Right ventricle myocardium superior (tissue), 1 donor: ENCODE results near the gene C8G. TPM values are rescaled to one million over a fixed set of nuclear protein-coding genes. Genes with fewer than 3 reads are reported as not detected.

Experiments used
- ATAC-seq: fragments of 200-7000 bp; cut with Tn5 transposase; one replicate; pipeline ENCODE4 v1.9.1; 2020; ENCODE audit warnings: mild to moderate bottlenecking; ENCODE audit not compliant: poor library complexity
- DNase-seq: peaks from one replicate; pipeline ENCODE4 v3.0.0-alpha.2; 2020
- intact Hi-C: fragments of 100-400 bp; cut with DNase I; formaldehyde crosslinking; loops from one replicate; pipeline ENCODE4 v1.11.2; 2022
- long read RNA-seq: library from polyadenylated mRNA; unstranded; transcript quantifications from one replicate; pipeline ENCODE4 v2.0.0, GENCODE V29; 2021
- total RNA-seq: library from RNA; stranded (reverse); fragmentation: NEBNext Ultra II Directional; extraction: Animal tissue kit (Norgen Biotek cat#: 25700); gene quantifications from one replicate; pipeline ENCODE4 v1.2.1, GENCODE V29; 2021
- donor health status: DM: no; HTN: yes; CAD: no; lungs with severe emphysema.

C8G gene
- 1.1 TPM for total RNA-seq
- long read RNA-seq, partial matches to known transcripts, result 1 of 3 reads
- long read RNA-seq, other reads (novel, unspliced or antisense), result 1 of 3 reads

- peak; percentile 77 for ATAC-seq
- DNase-seq, result peak; percentile 97
- intact Hi-C loops, result loop anchor here (5.0 kb wide), 1 partner anchor 97 kb away; the partner anchor contains the start of gene PHPT1
Measured at GRCh38 chr9:136944519-136945332, at the start of gene C8G, which contains the start of gene FBXW5. Gene C8G, plus strand, starts transcription at chr9:136945243. Its CDS starts 78 bp downstream, at chr9:136945321. Gene FBXW5, minus strand, starts transcription at chr9:136944738. Its CDS starts 655 bp downstream, at chr9:136944083.

- DNase-seq (no peak), ATAC-seq (no peak)
- intact Hi-C loops, result no loop called here
Measured at GRCh38 chr9:136896027-136896426, 49.0 kb upstream of the C8G start.

- ATAC-seq, result no peak
- DNase-seq, result no peak
- intact Hi-C loops, result no loop called here
Measured at GRCh38 chr9:136898483-136899100, 46.5 kb upstream of the C8G start.

- ATAC-seq (no peak), DNase-seq (no peak)
- intact Hi-C loops, result no loop called here
Measured at GRCh38 chr9:136899196-136899595, 45.8 kb upstream of the C8G start.

GRCh38 chr9:136900556-136900955 lies 44.5 kb upstream of the C8G start:
- DNase-seq (no peak), ATAC-seq (no peak)
- intact Hi-C loops, result no loop called here

GRCh38 chr9:136900988-136901515 lies 44.0 kb upstream of the C8G start:
- ATAC-seq, result no peak
- DNase-seq, result no peak
- intact Hi-C loops, result no loop called here

GRCh38 chr9:136901516-136902258 lies 43.4 kb upstream of the C8G start:
- no peak for DNase-seq
- intact Hi-C loops, result no loop called here

GRCh38 chr9:136902259-136902821 lies 42.7 kb upstream of the C8G start:
- intact Hi-C loops, result no loop called here
- DNase-seq, result peak; percentile 74
- ATAC-seq, result peak; percentile 91

More at GRCh38 chr9:136901516-136902258, 43.4 kb upstream of the C8G start:
- ATAC-seq, result peak; percentile 38

- ATAC-seq, result peak; percentile 47
- DNase-seq, result peak; percentile 58
- intact Hi-C loops, result no loop called here
Measured at GRCh38 chr9:136903041-136903554, 41.9 kb upstream of the C8G start.

GRCh38 chr9:136906266-136906665 lies 38.8 kb upstream of the C8G start:
- ATAC-seq, result no peak
- intact Hi-C loops, result no loop called here
- no peak for DNase-seq

GRCh38 chr9:136907011-136907914 lies 37.8 kb upstream of the C8G start:
- intact Hi-C loops, result no loop called here
- ATAC-seq, result no peak
- no peak for DNase-seq

- ATAC-seq, result no peak
- no peak for DNase-seq
- intact Hi-C loops, result no loop called here
Measured at GRCh38 chr9:136910197-136910900, 34.7 kb upstream of the C8G start.

GRCh38 chr9:136910901-136911245 lies 34.2 kb upstream of the C8G start:
- DNase-seq, result no peak
- no peak for ATAC-seq
- intact Hi-C loops, result no loop called here

GRCh38 chr9:136913701-136914438 lies 31.2 kb upstream of the C8G start:
- ATAC-seq (no peak), DNase-seq (no peak)
- intact Hi-C loops, result no loop called here

GRCh38 chr9:136915632-136916329 lies 29.3 kb upstream of the C8G start:
- ATAC-seq (no peak), DNase-seq (no peak)
- intact Hi-C loops, result no loop called here
